ENCODE results near the gene GPR34.
"Not testable (repeated sequence)": the region's sequence is repeated elsewhere in the genome, so short reads cannot be mapped to it uniquely, and the experiment has no call there.

The GPR34 gene

GRCh38 chrX:41664908-41665307, 23.9 kb upstream of the GPR34 start:
- TF ChIP-seq CTCF (IDR thresholded peaks at IDR 0.05; ENCODE audit: low read depth, low read length, missing control alignments), result no peak
- no peak for DNase-seq (ENCODE audit: low read depth)

DNA sequence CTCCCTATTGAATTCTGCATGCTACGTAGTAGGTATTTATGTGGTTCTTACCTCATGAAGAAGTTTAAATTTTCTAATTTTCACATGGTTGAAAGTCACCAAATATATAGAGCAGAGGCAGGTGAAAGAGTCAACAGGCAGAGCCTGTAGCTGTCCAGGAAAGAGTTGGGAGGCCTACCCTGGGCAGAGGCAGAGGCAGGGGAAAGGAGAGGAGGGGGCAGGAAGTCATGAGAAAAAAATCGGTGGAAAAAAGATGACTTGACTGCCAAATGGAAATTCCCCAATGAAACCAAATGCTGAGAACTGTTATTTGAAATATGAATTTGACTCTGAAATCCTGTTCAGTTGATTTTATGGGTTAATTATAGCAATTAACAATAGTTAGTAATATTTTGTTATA, 23.1 kb upstream of the GPR34 start:
- no peak for TF ChIP-seq CTCF (IDR thresholded peaks at IDR 0.05; ENCODE audit: low read depth, low read length, missing control alignments)
- DNase-seq (ENCODE audit: low read depth), result no peak
- no peak overlapping the region for H3K4me3 ChIP-seq (ENCODE audit: low read depth, low read length)

More at GRCh38 chrX:41664908-41665307, 23.9 kb upstream of the GPR34 start:
- H3K4me3 ChIP-seq (ENCODE audit: low read depth, low read length), result no peak overlapping the region

- DNase-seq (ENCODE audit: low read depth), result no peak
Measured at GRCh38 chrX:41666251-41666650, 22.5 kb upstream of the GPR34 start.

GRCh38 chrX:41667631-41668030, 21.1 kb upstream of the GPR34 start:
- TF ChIP-seq CTCF (IDR thresholded peaks at IDR 0.05; ENCODE audit: low read depth, low read length, missing control alignments), result no peak
- DNase-seq (ENCODE audit: low read depth), result no peak
- H3K4me3 ChIP-seq (ENCODE audit: low read depth, low read length), result no peak overlapping the region

More at GRCh38 chrX:41666251-41666650, 22.5 kb upstream of the GPR34 start:
- no peak for TF ChIP-seq CTCF (IDR thresholded peaks at IDR 0.05; ENCODE audit: low read depth, low read length, missing control alignments)
- H3K4me3 ChIP-seq (ENCODE audit: low read depth, low read length), result no peak overlapping the region

- H3K4me3 ChIP-seq (ENCODE audit: low read depth, low read length), result no peak overlapping the region
- TF ChIP-seq CTCF (IDR thresholded peaks at IDR 0.05; ENCODE audit: low read depth, low read length, missing control alignments), result no peak
- DNase-seq (ENCODE audit: low read depth), result no peak
Measured at GRCh38 chrX:41670112-41670511, 18.7 kb upstream of the GPR34 start.

GRCh38 chrX:41671082-41671481, 17.7 kb upstream of the GPR34 start:
- no peak for DNase-seq (ENCODE audit: low read depth)
- no peak for TF ChIP-seq CTCF (IDR thresholded peaks at IDR 0.05; ENCODE audit: low read depth, low read length, missing control alignments)
- no peak overlapping the region for H3K4me3 ChIP-seq (ENCODE audit: low read depth, low read length)

GRCh38 chrX:41672643-41673042, 16.1 kb upstream of the GPR34 start:
- no peak for DNase-seq (ENCODE audit: low read depth)
- TF ChIP-seq CTCF (IDR thresholded peaks at IDR 0.05; ENCODE audit: low read depth, low read length, missing control alignments), result no peak
- no peak overlapping the region for H3K4me3 ChIP-seq (ENCODE audit: low read depth, low read length)

- not testable (repeated sequence) for H3K4me3 ChIP-seq (ENCODE audit: low read depth, low read length); DNase-seq (ENCODE audit: low read depth)
Measured at GRCh38 chrX:41676361-41676760, 12.4 kb upstream of the GPR34 start.
